ENCODE results near the gene SDK1. TPM values are rescaled to one million over a fixed set of nuclear protein-coding genes. Genes with fewer than 3 reads are reported as not detected.

Gene SDK1
- total RNA-seq, 1 donor from 2014 or later = 0.26 TPM

GRCh38 chr7:3488829-3489228 lies 187.8 kb downstream of the SDK1 start:
- Histone ChIP-seq H3K27me3 (ENCODE audit: control insufficient read depth, insufficient read depth, low read length) (no peaks in the 10 kb centered on the region), H3K4me3 (ENCODE audit: low read depth, low read length) (no peak overlapping the region), H3K36me3 (ENCODE audit: control insufficient read depth, insufficient read depth, low read length) (no peaks in the 10 kb centered on the region)
- DNase-seq (ENCODE audit: low read depth) = peak; percentile 28
- peak; percentile 28 for FAIRE-seq
- no peak for TF ChIP-seq CTCF (IDR thresholded peaks at IDR 0.05; ENCODE audit: insufficient read depth, low read length, severe bottlenecking)

- DNase-seq (ENCODE audit: low read depth) (peak; percentile 57), FAIRE-seq (peak; percentile 52)
- Histone ChIP-seq H3K36me3 (ENCODE audit: control insufficient read depth, insufficient read depth, low read length) (no peaks in the 10 kb centered on the region), H3K4me3 (ENCODE audit: low read depth, low read length) (no peak overlapping the region), H3K27me3 (ENCODE audit: control insufficient read depth, insufficient read depth, low read length) (no peaks in the 10 kb centered on the region)
- TF ChIP-seq CTCF (IDR thresholded peaks at IDR 0.05; ENCODE audit: insufficient read depth, low read length, severe bottlenecking) = no peak
These were observed 192.4 kb downstream of the SDK1 start for GRCh38 chr7:3493499-3493898.

- Histone ChIP-seq H3K4me3 (ENCODE audit: low read depth, low read length) (no peak overlapping the region), H3K36me3 (ENCODE audit: control insufficient read depth, insufficient read depth, low read length) (no peaks in the 10 kb centered on the region), H3K27me3 (ENCODE audit: control insufficient read depth, insufficient read depth, low read length) (no peaks in the 10 kb centered on the region)
- TF ChIP-seq CTCF (IDR thresholded peaks at IDR 0.05; ENCODE audit: insufficient read depth, low read length, severe bottlenecking) = no peak
- FAIRE-seq = no peak
- no peak for DNase-seq (ENCODE audit: low read depth)
These were observed 193.9 kb downstream of the SDK1 start for GRCh38 chr7:3494947-3495346.

GRCh38 chr7:3495530-3495929 lies 194.5 kb downstream of the SDK1 start:
- Histone ChIP-seq H3K4me3 (ENCODE audit: low read depth, low read length) (no peak overlapping the region), H3K27me3 (ENCODE audit: control insufficient read depth, insufficient read depth, low read length) (no peaks in the 10 kb centered on the region), H3K36me3 (ENCODE audit: control insufficient read depth, insufficient read depth, low read length) (no peaks in the 10 kb centered on the region)
- TF ChIP-seq CTCF (IDR thresholded peaks at IDR 0.05; ENCODE audit: insufficient read depth, low read length, severe bottlenecking) = no peak
- FAIRE-seq (no peak), DNase-seq (ENCODE audit: low read depth) (no peak)

GRCh38 chr7:3495954-3496353 lies 194.9 kb downstream of the SDK1 start:
- DNase-seq (ENCODE audit: low read depth) (no peak), FAIRE-seq (no peak)
- Histone ChIP-seq H3K36me3 (ENCODE audit: control insufficient read depth, insufficient read depth, low read length) (no peaks in the 10 kb centered on the region), H3K27me3 (ENCODE audit: control insufficient read depth, insufficient read depth, low read length) (no peaks in the 10 kb centered on the region), H3K4me3 (ENCODE audit: low read depth, low read length) (no peak overlapping the region)
- no peak for TF ChIP-seq CTCF (IDR thresholded peaks at IDR 0.05; ENCODE audit: insufficient read depth, low read length, severe bottlenecking)

GRCh38 chr7:3497796-3498195 lies 196.7 kb downstream of the SDK1 start:
- FAIRE-seq (no peak), DNase-seq (ENCODE audit: low read depth) (no peak)
- TF ChIP-seq CTCF (IDR thresholded peaks at IDR 0.05; ENCODE audit: insufficient read depth, low read length, severe bottlenecking) = no peak
- H3K27me3 ChIP-seq (ENCODE audit: control insufficient read depth, insufficient read depth, low read length) = no peaks in the 10 kb centered on the region
- H3K4me3 ChIP-seq (ENCODE audit: low read depth, low read length) = no peak overlapping the region
- no peaks in the 10 kb centered on the region for H3K36me3 ChIP-seq (ENCODE audit: control insufficient read depth, insufficient read depth, low read length)
